Lower lobe of right lung (tissue), 2 donors: ENCODE measurements around the gene FANCD2. TPM values are rescaled to one million over a fixed set of nuclear protein-coding genes. Genes with fewer than 3 reads are reported as not detected.
"Not testable (repeated sequence)": the region's sequence is repeated elsewhere in the genome, so short reads cannot be mapped to it uniquely, and the experiment has no call there.

Experiments used
- ATAC-seq, 2 donors: fragments of 200-7000 bp; cut with Tn5 transposase; one replicate each; pipeline ENCODE4 v1.9.1; 2020 to 2022; ENCODE audit warnings: mild to moderate bottlenecking in 2 of 2, moderate library complexity in 2 of 2
- DNase-seq: peaks from one replicate; pipeline ENCODE4 v3.0.0-alpha.2; 2020
- H3K27ac ChIP-seq: fragments of 200-600 bp; one replicate; pipeline ENCODE4 v1.8.0; 2022
- H3K27me3 ChIP-seq: fragments of 200-600 bp; one replicate; pipeline ENCODE4 v1.8.0; 2022; ENCODE audit warnings: low read depth
- H3K36me3 ChIP-seq: fragments of 200-600 bp; one replicate; pipeline ENCODE4 v1.8.0; 2022; ENCODE audit warnings: mild to moderate bottlenecking
- H3K4me1 ChIP-seq: fragments of 200-600 bp; one replicate; pipeline ENCODE4 v1.8.0; 2022
- H3K4me3 ChIP-seq: fragments of 200-600 bp; one replicate; pipeline ENCODE4 v1.8.0; 2022; ENCODE audit warnings: mild to moderate bottlenecking
- H3K9me3 ChIP-seq: fragments of 200-600 bp; one replicate; pipeline ENCODE4 v1.8.0; 2022
- CTCF ChIP-seq: fragments of 200-600 bp; IDR thresholded peaks from one replicate; pipeline ENCODE4 v1.8.0; 2022; ENCODE audit warnings: antibody characterized with exemption, mild to moderate bottlenecking
- intact Hi-C: fragments of 100-400 bp; cut with DNase I; formaldehyde crosslinking; loops from one replicate; pipeline ENCODE4 v1.11.0; 2022
- total RNA-seq: library from RNA; stranded (reverse); fragmentation: NEBNext Ultra II Directional; extraction: Animal tissue kit (Norgen Biotek cat#: 25700); gene quantifications from one replicate; pipeline ENCODE4 v1.2.1, GENCODE V29; 2021
- donor health status: DM: no; HTN: yes; CAD: no; lungs with severe emphysema.

FANCD2 gene
- total RNA-seq, 1 donor from 2014 or later, result 6.1 TPM

- no peak overlapping the region for H3K4me3 ChIP-seq
- no peak overlapping the region for H3K27ac ChIP-seq
- no peak for TF ChIP-seq CTCF
- H3K27me3 ChIP-seq, result no peaks in the 10 kb centered on the region
- no peak for ATAC-seq
- H3K9me3 ChIP-seq, result no peaks in the 10 kb centered on the region
- peaks cover 2% of the 10 kb centered on the region for H3K36me3 ChIP-seq
- intact Hi-C loops, result no loop called here
- no peaks in the 10 kb centered on the region for H3K4me1 ChIP-seq
- DNase-seq, result no peak
These were observed 21.6 kb downstream of the FANCD2 start for GRCh38 chr3:10047876-10048275.

GRCh38 chr3:10053054-10053453, 26.8 kb downstream of the FANCD2 start:
- H3K36me3 ChIP-seq, intact Hi-C loops: not testable (repeated sequence)

GRCh38 chr3:10055097-10055496, 28.9 kb downstream of the FANCD2 start:
- H3K9me3 ChIP-seq, result no peaks in the 10 kb centered on the region
- no peak overlapping the region for H3K4me3 ChIP-seq
- no peak overlapping the region for H3K27ac ChIP-seq
- intact Hi-C loops, result no loop called here
- ATAC-seq, result no peak
- TF ChIP-seq CTCF, result no peak
- no peaks in the 10 kb centered on the region for H3K27me3 ChIP-seq
- H3K36me3 ChIP-seq, result no peaks in the 10 kb centered on the region
- H3K4me1 ChIP-seq, result no peaks in the 10 kb centered on the region
- DNase-seq, result no peak

More at GRCh38 chr3:10053054-10053453, 26.8 kb downstream of the FANCD2 start:
- not testable (repeated sequence) for H3K4me1 ChIP-seq, H3K27me3 ChIP-seq, H3K4me3 ChIP-seq, DNase-seq, H3K9me3 ChIP-seq, ATAC-seq, H3K27ac ChIP-seq

- H3K36me3 ChIP-seq, H3K4me1 ChIP-seq, H3K27me3 ChIP-seq, H3K4me3 ChIP-seq, H3K27ac ChIP-seq, ATAC-seq, H3K9me3 ChIP-seq, DNase-seq, intact Hi-C loops: not testable (repeated sequence)
These were observed 43.8 kb downstream of the FANCD2 start for GRCh38 chr3:10070077-10070476.

- Histone ChIP-seq H3K36me3 (no peaks in the 10 kb centered on the region), H3K27ac (no peak overlapping the region), H3K4me3 (no peak overlapping the region), H3K27me3 (no peaks in the 10 kb centered on the region), H3K9me3 (no peaks in the 10 kb centered on the region), H3K4me1 (no peaks in the 10 kb centered on the region)
- intact Hi-C loops, result no loop called here
- no peak for DNase-seq
- ATAC-seq, result no peak
- no peak for TF ChIP-seq CTCF
These were observed 48.4 kb downstream of the FANCD2 start for GRCh38 chr3:10074666-10075065.

GRCh38 chr3:10081871-10082270, 55.6 kb downstream of the FANCD2 start:
- ATAC-seq, result no peak
- H3K4me1 ChIP-seq, result no peaks in the 10 kb centered on the region
- no peaks in the 10 kb centered on the region for H3K27me3 ChIP-seq
- no peak for DNase-seq
- H3K9me3 ChIP-seq, result no peaks in the 10 kb centered on the region
- no peak overlapping the region for H3K4me3 ChIP-seq
- H3K27ac ChIP-seq, result no peak overlapping the region
- intact Hi-C loops, result no loop called here
- H3K36me3 ChIP-seq, result no peaks in the 10 kb centered on the region
- no peak for TF ChIP-seq CTCF

GRCh38 chr3:10085738-10086137, 59.5 kb downstream of the FANCD2 start:
- Histone ChIP-seq H3K4me1 (no peaks in the 10 kb centered on the region), H3K36me3 (no peaks in the 10 kb centered on the region), H3K27ac (no peak overlapping the region), H3K27me3 (no peaks in the 10 kb centered on the region), H3K9me3 (no peaks in the 10 kb centered on the region), H3K4me3 (no peak overlapping the region)
- DNase-seq, result no peak
- no peak for ATAC-seq
- no peak for TF ChIP-seq CTCF
- intact Hi-C loops, result no loop called here
